Hindlimb muscle (tissue), 1 donor: ENCODE results near the gene CTH. TPM values are rescaled to one million over a fixed set of nuclear protein-coding genes. Genes with fewer than 3 reads are reported as not detected.
"Not testable (repeated sequence)": the region's sequence is repeated elsewhere in the genome, so short reads cannot be mapped to it uniquely, and the experiment has no call there.

ENCODE experiments used
- DNase-seq: peaks from one replicate; pipeline ENCODE4 v3.0.0-alpha.2; 2013
- polyA plus RNA-seq: library from polyadenylated mRNA; unstranded; fragments of 120-200 nt; gene quantifications from one replicate; pipeline ENCODE4 v1.2.1, GENCODE V29; 2013; ENCODE audit not compliant: insufficient read length

The CTH gene
- polyA plus RNA-seq, result 2.5 TPM

DNA sequence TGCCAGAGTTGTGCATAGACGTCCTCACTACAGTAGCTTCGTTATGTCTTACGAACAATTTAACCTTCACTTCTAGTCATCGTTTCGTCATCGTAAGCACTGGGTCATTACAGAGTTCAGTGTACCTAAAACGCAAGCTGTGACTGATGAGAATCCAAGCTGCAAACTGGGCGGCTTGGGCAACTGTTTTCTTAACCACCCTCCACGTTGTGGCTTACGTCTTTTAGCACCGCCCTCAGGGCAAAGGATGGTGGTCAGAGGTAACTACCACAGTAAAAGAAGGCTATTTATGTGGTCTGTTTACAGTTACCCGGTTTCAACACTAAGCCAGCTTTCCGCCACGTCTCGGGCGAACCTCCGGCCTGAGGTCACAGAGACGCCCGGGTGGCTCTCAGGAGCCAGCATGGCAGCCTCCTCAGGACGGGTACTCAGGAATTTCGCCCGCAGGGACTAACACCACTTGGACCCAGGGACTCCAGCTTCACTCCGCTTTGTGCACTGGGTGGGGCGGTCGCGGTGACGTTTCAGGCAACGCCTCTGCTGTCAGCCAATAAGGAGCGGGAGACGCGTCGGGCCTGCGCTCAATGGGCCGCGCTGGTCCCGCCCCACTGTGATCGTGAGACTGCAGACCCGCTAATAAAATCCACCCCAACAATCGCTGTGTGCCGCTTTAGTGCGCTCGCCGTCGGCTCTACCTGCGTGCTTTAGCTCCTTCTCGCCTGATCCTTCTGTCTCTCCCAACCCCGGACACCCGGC, at the start of gene CTH:
TSS of gene CTH (plus strand) at position 665 of the 756 bp plus-strand sequence. CDS start 148 bp downstream, outside the sequence.
- peak; percentile 96 for DNase-seq

DNA sequence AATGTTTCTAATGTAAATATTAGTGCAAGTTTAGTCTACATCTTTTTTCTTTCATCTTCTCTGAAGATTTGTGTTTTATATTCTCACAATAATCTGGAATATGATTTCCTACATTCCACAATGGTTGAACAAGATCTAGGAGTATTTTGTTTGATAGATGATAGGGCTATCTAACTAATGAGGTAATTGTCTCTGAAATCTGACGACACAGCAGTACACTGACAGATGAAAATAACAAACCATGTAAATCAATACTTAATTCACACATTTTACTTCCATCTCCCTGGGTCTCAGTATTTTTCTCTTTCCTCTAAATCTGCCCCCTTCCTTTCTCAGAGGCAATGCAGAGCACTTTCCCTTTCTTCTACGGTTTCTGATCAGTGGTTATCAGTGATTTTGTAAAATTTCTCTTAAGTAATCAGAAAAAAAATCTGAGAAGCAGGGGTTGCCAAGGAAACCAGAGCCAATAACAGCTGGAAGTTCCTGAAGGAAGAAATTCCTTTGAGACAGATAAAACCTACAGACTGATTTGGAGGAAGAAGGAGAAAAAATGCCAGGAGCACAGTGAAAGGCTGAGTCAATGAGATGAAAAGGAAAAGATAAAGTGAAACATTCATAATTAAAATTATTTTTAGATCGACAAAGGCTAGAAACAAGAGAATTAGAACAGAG, 49.2 kb upstream of the CTH start:
- DNase-seq, result no peak

DNA sequence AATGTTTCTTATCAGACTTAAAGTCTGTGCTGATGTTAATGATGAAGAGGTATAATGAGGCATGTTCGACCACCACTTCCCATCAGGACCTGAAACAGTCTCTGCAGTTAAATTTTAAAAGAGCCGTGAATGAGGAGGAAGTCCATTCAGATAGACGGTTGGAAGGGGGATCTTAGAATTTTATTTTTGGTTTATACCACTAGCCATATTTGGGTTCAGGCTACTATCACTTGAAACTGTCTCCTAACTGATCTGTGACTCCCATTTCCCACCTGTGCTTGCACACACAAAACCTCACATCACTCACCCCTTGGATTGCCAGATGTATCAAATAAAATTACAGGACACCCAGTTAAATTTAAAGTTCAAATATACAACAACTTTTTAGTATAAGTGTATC, 46.6 kb upstream of the CTH start:
- DNase-seq, result no peak

DNA sequence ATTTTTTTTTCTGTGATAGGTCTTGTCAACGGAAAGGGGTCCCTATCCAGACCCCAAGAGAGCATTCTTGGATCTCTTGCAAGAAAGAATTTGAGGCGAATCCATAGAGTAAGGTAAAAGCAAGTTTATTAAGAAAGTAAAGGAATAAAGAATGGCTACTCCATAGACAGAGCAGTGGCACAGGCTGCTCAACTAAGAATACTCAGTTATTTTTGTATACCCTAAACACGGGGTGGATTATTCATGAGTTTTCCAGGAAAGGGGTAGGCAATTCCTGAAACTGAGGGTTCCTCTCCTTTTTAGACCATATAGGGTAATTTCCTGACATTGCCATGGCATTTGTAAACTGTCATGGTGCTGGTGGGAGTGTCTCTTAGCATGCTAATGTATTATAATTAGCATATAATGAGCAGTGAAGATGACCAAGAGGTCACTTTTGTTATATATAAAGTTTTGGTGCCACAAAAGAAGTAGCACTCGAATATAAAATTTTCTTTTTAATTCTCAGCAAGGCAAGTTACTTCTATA, 44.6 kb upstream of the CTH start:
- DNase-seq, result not testable (repeated sequence)

DNA sequence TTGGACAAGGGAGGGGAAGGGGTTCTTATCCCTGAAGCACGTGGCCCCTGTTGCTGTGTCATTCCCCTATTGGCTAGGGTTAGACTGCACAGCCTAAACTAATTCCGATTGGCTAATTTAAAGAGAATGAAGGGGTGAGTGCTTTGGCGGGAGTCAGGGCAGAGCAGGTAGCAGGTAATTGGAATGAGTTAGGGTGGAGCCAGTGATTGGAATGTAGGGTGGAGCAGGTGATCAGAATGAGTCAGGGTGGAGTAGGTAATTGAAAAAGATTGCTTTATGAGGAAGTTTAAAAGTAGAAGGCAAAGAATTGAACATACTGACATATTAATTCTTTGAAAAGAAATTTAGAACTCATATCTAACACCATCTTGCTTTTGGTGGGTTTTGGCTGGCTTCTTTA, 44.1 kb upstream of the CTH start:
- DNase-seq, result not testable (repeated sequence)

DNA sequence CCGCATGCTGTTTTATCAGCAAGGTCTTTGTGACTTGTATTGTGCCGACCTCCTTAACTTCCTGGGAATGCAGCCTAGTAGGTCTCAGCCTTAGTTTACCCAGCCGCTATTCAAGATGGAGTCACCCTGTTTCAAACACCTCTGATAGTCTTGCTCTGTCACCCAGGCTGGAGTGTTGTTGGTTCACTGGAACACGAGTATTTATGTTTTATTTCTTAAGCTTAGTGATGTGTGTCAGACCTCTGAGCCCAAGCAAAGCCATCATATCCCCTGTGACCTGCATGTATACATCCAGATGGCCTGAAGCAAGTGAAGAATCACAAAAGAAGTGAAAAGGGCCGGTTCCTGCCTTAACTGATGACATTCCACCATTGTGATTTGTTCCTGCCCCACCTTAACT, 43.7 kb upstream of the CTH start:
- DNase-seq, result not testable (repeated sequence)

DNA sequence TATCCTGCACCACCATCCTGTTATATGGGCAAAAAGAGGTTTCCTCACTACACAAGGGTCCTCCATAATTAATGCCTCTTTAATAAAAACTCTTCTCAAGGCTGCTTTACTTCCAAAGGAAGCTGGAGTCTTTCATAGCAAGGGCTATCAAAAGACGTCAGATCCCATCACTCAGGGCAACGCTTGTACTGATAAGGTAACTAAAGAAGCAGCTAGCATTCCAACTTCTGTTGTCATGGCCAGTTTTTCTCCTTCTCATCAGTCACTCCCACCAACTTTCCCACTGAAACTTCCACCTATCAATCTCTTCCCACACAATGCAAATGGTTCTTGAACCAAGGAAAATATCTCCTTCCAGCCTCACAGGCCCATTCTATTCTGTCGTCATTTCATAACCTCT, 39.5 kb upstream of the CTH start:
- DNase-seq, result not testable (repeated sequence)

DNA sequence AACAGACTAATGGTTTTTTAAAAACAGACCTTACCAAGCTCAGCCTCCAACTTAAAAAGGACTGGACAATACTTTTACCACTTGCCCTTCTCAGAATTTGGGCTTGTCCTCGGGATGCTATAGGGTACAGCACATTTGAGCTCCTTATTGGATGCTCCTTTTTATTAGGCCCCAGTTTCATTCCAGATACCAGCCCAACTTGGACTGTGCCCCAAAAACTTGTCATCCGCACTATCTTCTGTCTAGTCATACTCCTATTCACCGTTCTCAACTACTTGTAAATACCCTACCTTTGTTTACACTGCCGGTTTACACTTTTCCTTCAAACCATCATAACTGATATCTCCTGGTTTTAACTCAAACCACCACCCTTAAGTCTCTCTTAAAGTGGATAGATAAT, 38.6 kb upstream of the CTH start:
- DNase-seq, result no peak

DNA sequence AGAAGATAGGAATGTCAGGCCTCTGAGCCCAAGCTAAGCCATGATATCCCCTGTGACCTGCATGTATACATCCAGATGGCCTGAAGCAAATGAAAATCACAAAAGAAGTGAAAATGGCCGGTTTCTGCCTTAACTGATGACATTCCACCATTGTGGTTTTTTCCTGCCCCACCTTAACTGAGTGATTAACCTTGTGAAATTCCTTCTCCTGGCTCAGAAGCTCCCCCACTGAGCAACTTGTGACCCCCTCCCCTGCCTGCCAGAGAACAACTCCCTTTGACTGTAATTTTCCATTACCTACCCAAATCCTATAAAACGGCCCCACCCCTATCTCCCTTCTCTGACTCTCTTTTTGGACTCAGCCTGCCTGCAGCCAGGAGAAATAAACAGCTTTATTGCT, 37.5 kb upstream of the CTH start:
- not testable (repeated sequence) for DNase-seq

DNA sequence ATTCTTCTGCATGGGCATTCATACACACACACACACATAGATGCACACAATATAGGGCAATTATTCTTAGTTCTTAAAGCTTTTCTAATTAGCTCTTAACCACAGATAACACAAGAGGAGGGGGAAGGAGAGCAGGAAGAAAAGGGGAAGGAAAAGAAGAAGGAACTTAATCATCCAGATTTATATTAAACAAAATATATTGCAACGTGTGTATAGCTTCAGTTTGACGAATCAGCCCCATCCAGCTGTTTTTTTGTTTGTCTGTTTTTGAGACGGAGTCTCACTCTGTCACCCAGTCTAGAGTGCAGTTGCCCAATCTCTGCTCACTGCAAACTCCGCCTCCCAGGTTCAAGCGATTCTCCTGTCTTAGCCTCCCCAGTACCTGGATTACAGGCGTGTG, 34.9 kb upstream of the CTH start:
- DNase-seq, result no peak

DNA sequence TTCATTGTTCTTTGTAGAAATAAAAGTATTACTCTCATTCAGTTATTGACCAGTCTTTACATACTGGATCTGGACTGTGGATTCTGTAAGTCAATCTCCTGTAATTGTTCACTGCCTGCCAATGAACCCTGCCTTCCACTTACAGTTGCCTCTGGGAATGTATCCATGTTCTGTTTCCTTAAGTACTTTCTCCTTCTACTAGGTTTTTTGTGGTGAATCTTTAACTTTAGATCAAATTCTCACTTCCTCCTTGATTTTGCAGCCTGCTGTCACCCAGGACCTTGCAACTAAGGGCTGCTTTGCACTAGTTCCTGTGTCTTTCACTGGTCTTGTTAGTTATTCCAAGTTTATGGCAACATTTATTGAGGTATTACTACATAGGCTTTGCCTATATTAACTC, 28.4 kb upstream of the CTH start:
- no peak for DNase-seq

DNA sequence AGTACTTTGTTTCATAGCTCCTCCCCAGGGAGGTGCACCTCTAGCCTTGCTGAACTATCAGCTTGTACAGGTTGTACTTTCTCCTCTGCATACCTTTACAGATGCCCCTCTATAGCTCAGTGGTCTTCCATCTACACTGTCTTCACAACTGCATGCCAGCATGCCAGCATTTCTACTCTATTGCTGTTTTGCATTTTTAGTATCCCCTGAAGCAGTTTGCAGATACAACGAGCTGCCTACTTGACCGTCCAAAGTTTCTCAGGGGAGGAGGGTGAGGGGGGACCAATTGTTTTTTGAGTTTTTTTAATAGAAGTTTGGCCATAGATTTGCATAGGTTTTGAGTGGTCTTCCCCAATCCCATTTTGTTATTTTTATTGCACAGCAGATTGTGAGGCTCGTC, 27.6 kb upstream of the CTH start:
- no peak for DNase-seq

DNA sequence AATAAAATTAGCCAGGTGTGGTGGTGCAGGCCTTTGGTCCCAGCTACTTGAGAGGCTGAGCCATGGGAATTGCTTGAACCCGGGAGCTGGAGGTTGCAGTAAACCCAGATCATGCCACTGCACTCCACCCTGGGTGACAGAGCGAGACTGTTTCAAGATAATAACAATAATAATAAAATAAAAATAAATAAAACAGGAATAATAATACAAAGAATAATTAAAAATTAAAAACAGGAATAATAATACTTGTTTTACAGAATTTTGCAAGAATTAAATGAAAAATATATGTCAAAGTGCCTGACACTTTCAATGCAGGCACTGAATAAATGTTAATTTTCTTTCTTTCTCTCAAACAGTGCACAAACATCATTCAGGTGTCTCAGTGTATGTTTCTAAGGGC, 26.5 kb upstream of the CTH start:
- no peak for DNase-seq

DNA sequence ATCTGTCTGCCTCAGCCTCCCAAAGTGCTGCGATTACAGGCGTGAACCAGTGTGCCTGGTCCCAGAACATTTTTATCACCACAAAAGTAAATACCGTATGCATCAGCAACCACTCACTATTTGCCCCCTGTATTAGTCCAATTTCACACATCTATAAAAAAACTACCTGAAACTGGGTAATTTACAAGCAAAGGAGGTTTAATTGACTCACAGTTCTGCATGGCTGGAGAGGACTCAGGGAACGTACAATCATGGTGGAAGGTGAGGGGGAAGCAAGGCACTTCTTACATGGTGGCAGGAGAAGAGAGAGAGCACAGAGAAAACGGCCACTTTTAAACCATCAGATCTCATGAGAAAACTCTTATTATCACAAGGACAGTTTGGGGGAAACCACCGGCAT, 25.6 kb upstream of the CTH start:
- DNase-seq, result no peak

DNA sequence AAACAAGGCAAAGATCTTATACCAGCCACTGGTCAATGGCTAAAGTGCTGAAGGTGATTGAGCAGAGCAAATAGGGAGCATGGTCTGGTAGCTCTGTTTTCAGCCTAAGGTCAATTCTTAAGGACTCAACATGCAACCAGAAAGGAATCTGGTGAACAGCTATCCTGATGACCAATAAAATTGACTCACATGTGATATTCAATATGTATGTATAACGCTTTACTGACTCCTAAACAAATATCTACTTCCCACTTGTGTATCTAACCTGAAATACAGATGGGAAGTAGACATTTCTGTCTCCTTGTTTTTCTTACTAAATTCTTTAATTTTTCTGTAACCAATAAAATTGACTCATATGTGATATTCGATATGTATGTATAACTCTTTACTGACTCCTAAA, 24.9 kb upstream of the CTH start:
- DNase-seq, result no peak

DNA sequence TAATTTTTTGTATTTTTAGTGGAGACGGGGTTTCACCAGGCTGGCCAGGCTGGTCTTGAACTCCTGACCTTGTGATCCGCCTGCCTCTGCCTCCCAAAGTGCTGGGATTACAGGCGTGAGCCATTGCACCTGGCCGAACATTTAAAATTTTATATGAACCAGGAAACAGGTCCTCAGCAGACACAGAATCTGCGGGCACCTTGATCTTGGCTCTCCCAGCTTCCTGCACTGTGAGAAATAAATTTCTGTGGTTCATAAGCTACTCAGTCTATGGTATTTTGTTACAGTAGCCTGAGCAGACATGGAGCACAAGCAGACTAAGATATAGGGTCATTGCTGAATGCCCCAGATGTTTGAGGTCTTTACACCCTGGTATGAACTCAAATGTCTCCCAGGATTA, 23.6 kb upstream of the CTH start:
- DNase-seq, result no peak

DNA sequence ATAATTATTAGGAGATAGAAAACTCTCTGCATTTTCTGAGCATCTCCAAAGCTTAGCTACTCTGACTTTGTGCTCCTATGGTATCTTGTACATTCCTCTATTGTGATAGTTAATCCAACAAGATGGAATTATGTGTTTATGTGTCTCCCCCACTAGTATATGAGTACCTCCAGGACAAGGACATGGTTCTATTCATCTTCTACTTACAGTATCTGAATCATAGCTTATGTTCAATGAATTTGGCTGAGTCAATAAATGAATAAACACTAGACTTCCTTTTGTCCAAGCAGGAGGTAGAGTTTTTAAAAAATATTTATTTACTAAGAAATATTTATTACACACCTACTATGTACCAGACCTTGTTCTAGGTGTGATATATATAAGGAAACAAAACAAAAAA, 18.4 kb upstream of the CTH start:
- no peak for DNase-seq

DNA sequence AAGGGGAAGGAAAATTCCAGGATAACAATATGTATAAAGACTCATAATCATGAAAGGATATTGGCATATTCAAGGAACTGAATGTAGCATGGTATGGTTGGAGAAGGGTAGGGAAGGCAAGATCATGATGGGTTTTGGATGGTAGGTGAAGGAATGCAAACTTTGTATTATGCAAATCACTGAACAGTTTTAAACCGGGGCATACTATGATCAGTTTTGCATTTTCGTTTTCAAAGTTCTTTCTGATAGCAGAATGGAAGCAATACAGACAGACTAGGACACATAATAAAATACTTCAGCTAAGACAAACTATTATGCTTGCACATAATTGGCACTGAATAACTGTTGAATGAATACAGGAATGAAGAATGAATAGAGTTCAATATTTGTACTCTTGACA, 14.5 kb upstream of the CTH start:
- no peak for DNase-seq

DNA sequence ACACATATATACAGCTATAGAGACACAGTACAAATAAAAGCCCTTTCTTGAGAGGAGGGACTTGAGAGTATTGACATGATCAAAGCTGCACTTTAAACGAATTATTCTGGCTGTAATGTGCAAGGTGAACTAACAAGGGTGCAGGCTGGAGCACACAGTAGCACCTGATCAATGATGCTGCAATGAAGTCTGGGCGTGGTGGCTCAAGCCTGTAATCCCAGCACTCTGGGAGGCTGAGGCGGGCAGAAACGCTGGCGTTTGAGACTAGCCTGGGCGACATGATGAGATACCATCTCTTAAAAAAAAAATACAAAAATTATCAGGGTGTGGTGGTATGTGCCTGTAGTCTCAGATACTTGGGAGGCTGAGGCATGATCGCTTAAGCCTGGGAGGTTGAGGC, 14.1 kb upstream of the CTH start:
- no peak for DNase-seq

DNA sequence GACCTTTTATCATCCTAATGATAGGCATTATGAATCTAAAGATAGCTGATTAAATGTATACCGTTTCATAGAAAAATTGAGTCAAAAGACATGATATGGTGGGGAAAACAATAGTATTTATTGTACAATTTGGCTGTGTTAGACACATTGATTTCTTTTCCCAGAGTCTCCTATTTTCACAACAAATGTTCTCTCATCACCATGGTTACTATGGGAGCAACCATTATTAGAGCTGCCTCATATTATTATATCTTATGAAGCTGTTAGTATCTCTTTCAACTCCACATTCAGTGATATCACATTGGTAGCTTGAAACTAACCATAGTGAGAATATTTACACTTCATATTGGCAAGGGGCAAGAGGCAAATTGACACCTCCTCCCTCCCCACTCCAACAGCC, 10.7 kb upstream of the CTH start:
- DNase-seq, result no peak

DNA sequence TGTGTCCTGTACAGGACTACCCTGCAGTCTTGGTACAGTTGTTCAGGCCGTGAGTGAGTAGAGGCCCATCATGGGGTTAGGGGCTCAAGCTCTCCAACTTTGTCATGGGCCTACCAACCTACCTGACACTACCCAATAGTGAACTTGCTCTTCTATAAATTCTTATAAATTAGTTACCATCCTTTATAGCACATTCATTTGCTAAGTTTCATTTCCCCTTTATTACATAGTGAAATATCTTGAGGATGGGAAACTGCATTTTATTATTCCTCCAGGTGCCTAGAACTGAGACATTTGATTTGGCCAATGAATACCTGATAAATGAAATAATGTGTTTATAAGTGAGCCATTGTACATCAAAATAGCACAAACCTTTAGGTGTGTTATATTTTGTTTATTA, 9.1 kb upstream of the CTH start:
- DNase-seq, result no peak

DNA sequence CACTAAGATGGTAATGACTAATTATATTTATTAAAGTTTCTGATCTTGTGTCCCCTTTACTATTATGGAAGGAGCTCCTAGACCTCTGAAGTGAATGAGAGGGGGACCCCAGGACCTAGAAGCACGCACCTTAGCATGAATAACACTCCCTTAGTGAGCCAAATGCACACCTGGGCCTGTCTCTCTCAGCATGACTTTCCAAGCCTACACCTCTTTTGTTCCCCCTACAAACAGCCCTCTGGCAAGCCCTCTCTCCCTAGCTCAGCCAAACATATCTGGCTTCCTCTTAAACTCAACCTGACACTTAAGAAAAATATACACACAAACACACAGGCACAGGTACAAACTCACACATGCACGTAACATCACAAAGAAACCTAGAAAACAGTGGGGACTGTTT, 7.3 kb upstream of the CTH start:
- DNase-seq, result no peak

DNA sequence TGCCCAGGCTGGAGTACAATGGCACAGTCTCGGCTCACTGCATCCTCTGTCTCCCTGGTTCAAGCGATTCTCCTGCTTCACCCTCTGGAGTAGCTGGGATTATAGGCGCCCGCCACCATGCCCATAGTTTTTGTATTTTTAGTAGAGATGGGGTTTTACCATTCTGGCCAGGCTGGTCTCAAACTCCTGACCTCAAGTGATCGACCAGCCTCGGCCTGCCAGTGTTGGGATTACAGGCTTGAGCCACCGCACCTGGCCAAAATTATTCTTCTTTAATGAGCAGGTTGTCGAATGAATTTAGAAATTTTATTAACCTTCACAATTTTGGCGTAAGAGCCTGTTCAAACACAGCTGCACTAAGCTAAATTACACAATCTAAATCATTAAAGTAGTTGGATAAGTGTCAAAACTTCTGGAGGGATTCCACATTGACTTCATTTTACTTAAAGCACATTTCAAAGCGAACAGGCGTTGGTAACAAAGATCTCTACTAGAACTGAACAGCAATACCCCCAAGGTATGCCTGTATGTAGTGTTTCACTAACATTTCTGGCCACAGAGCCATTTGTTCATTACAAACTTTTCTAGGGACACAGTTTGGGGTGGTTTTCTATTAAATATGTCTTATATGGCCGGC, 5.2 kb upstream of the CTH start:
- no peak for DNase-seq

DNA sequence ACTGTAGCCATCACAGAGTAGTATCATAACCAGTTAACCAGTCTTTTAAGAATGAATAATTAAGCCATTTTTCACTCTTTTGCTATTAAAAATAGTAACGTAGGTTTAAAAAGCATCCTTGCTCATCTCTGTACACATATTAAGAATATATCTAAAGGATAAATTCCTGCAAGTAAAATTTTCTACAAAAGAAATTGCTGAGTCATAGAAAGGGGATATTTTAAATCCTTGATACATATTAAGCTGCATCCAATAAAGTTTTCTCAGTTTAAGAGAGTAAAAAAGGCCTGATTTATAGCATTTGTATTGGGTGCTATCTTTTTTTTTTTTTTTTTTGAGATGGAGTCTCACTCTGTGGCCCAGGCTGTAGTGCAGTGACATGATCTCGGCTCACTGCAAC, 1.9 kb upstream of the CTH start:
- no peak for DNase-seq
